A549 (cell line): ENCODE measurements around the gene RELN. TPM values are rescaled to one million over a fixed set of nuclear protein-coding genes. Genes with fewer than 3 reads are reported as not detected.

Experiments
- ATAC-seq, 2 experiments: fragments of 200-7000 bp in 1 of 2; fragments of >200 bp in 1 of 2; cut with Nextera tagmentation in 1 of 2; cut with Tn5 transposase in 1 of 2; 3 replicates each; pipeline versions ENCODE4 v1.8.0 to v1.9.1; 2018 to 2020; ENCODE audit warnings: mild to moderate bottlenecking in 1 of 2, moderate library complexity in 1 of 2
- CTCF ChIA-PET: fragments of 300-600 bp; sonication (Branson Sonifier 250); formaldehyde crosslinking; extraction: SDS; loops from one replicate; lab custom pipeline; 2021; ENCODE audit warnings: antibody characterized with exemption, inconsistent platforms; lab: Yijun Ruan, JAX
- POLR2A ChIA-PET: fragments of 350-600 bp; formaldehyde crosslinking; extraction: SDS; loops from one replicate; lab custom pipeline; 2021; ENCODE audit warnings: antibody characterized with exemption, inconsistent platforms; lab: Yijun Ruan, JAX
- DNase-seq, 2 experiments: peaks; one replicate each; pipeline versions ENCODE4 v3.0.0 to v3.0.0-alpha.2; 2011 to 2016; ENCODE audit warnings: low read depth in 1 of 2, low spot score in 1 of 2
- FAIRE-seq: peaks from 2 replicates; lab custom pipeline; 2011; peaks lifted over from hg19 to GRCh38; lab: Jason Lieb, UNC
- H3K27ac ChIP-seq, 2 experiments: fragments of >200 bp; sonication (Bioruptor Twin); formaldehyde crosslinking; 3 replicates each; pipeline ENCODE4 v1.5.1; 2016 to 2017
- H3K4me1 ChIP-seq: fragments of >200 bp; sonication (Bioruptor Twin); formaldehyde crosslinking; 3 replicates; pipeline ENCODE4 v1.6.1; 2016
- H3K4me2 ChIP-seq: fragments of >200 bp; sonication (Bioruptor Twin); formaldehyde crosslinking; 3 replicates; pipeline ENCODE4 v1.6.1; 2016
- H3K4me3 ChIP-seq: fragments of >200 bp; sonication (Bioruptor Twin); formaldehyde crosslinking; 3 replicates; pipeline ENCODE4 v1.5.1; 2016
- H3K9me3 ChIP-seq: fragments of >200 bp; sonication (Bioruptor Twin); formaldehyde crosslinking; 3 replicates; pipeline ENCODE4 v1.6.1; 2016
- BCL3 ChIP-seq: fragments of >200 bp; sonication (Bioruptor Twin); formaldehyde crosslinking; IDR thresholded peaks from 3 replicates; pipeline ENCODE4 v1.6.1; 2016
- CBX8 ChIP-seq: fragments of 200-600 bp; sonication (generic); IDR thresholded peaks from 2 replicates; pipeline ENCODE4 v1.6.1; 2016
- CEBPB ChIP-seq, 2 experiments: fragments of >200 bp in 1 of 2; sonication (Bioruptor Twin) in 1 of 2; formaldehyde crosslinking in 1 of 2; IDR thresholded peaks; 2 replicates each; pipeline ENCODE4 v1.6.1; 2012 to 2016
- CHD2 ChIP-seq: fragments of 150-350 bp; IDR thresholded peaks from 2 replicates; pipeline ENCODE4 v1.6.1; 2014; ENCODE audit warnings: low read length; ENCODE audit not compliant: partially characterized antibody
- CHD4 ChIP-seq: fragments of 200-600 bp; sonication (generic); IDR thresholded peaks from 2 replicates; pipeline ENCODE4 v1.6.1; 2016; ENCODE audit warnings: antibody characterized with exemption, mild to moderate bottlenecking, borderline replicate concordance
- E2F6 ChIP-seq: IDR thresholded peaks from 2 replicates; pipeline ENCODE4 v1.6.1; 2012; ENCODE audit warnings: low read depth, borderline replicate concordance
- EHF ChIP-seq: fragments of 250-450 bp; sonication (Bioruptor Pico); IDR thresholded peaks from 2 replicates; pipeline ENCODE4 v1.5.0; 2020; ENCODE audit warnings: mild to moderate bottlenecking
- ELK1 ChIP-seq: fragments of 150-350 bp; IDR thresholded peaks from 2 replicates; pipeline ENCODE4 v1.6.1; 2014; ENCODE audit warnings: low read depth, mild to moderate bottlenecking, low read length
- FOSB ChIP-seq: fragments of 250-450 bp; sonication (Bioruptor Pico); IDR thresholded peaks from 2 replicates; pipeline ENCODE4 v1.5.0; 2020; ENCODE audit warnings: mild to moderate bottlenecking, moderate library complexity
- FOSL2 ChIP-seq, 2 experiments: fragments of 450-650 bp in 1 of 2; fragments of >200 bp in 1 of 2; sonication (Bioruptor Twin) in 1 of 2; formaldehyde crosslinking; IDR thresholded peaks; 2 replicates each; pipeline versions ENCODE4 v1.5.0 to v1.6.1; 2016 to 2020; ENCODE audit warnings: mild to moderate bottlenecking in 1 of 2, moderate library complexity in 1 of 2
- HOXA7 ChIP-seq: fragments of 250-450 bp; sonication (Bioruptor Pico); IDR thresholded peaks from 2 replicates; pipeline ENCODE4 v1.5.0; 2020; ENCODE audit warnings: mild to moderate bottlenecking, moderate library complexity
- HOXB5 ChIP-seq: fragments of 250-450 bp; sonication (Bioruptor Pico); IDR thresholded peaks from 2 replicates; pipeline ENCODE4 v1.5.0; 2020; ENCODE audit warnings: mild to moderate bottlenecking, moderate library complexity
- JUNB ChIP-seq: fragments of >200 bp; sonication (Bioruptor Twin); formaldehyde crosslinking; IDR thresholded peaks from 2 replicates; pipeline ENCODE4 v1.6.1; 2016
- KDM5A ChIP-seq: fragments of 200-600 bp; sonication (generic); IDR thresholded peaks from 2 replicates; pipeline ENCODE4 v1.6.1; 2016; ENCODE audit warnings: antibody characterized with exemption, mild to moderate bottlenecking
- MAFK ChIP-seq: fragments of 450-650 bp; IDR thresholded peaks from 2 replicates; pipeline ENCODE4 v1.6.1; 2014; ENCODE audit not compliant: partially characterized antibody
- MAX ChIP-seq: IDR thresholded peaks from 2 replicates; pipeline ENCODE4 v1.6.1; 2012
- MAZ ChIP-seq: fragments of 150-350 bp; IDR thresholded peaks from 2 replicates; pipeline ENCODE4 v1.6.1; 2014; ENCODE audit warnings: antibody characterized with exemption, low read depth, low read length, borderline replicate concordance
- NFE2L2 ChIP-seq: fragments of 150-350 bp; conservative IDR thresholded peaks from 2 replicates; pipeline ENCODE4 v1.6.1; 2014; ENCODE audit warnings: low read length
- RAD21 ChIP-seq, 2 experiments: fragments of >200 bp in 1 of 2; sonication (Bioruptor Twin) in 1 of 2; formaldehyde crosslinking in 1 of 2; IDR thresholded peaks in 1 of 2; conservative IDR thresholded peaks in 1 of 2; 2 replicates in 1 of 2; 3 replicates in 1 of 2; pipeline ENCODE4 v1.6.1; 2012 to 2018; ENCODE audit warnings: inconsistent platforms in 1 of 2
- RARB ChIP-seq: fragments of 250-450 bp; sonication (Bioruptor Pico); IDR thresholded peaks from 2 replicates; pipeline ENCODE4 v1.8.0; 2021; ENCODE audit warnings: mild to moderate bottlenecking, moderate library complexity
- RFX5 ChIP-seq: fragments of 450-650 bp; IDR thresholded peaks from 2 replicates; pipeline ENCODE4 v1.7.1; 2014; ENCODE audit warnings: antibody characterized with exemption, mild to moderate bottlenecking, moderate library complexity
- RNF2 ChIP-seq: fragments of 200-600 bp; sonication (generic); IDR thresholded peaks from 2 replicates; pipeline ENCODE4 v1.6.1; 2016; ENCODE audit warnings: low read depth, mild to moderate bottlenecking, antibody characterized with exemption, moderate library complexity, borderline replicate concordance
- TFCP2L1 ChIP-seq: fragments of 250-450 bp; sonication (Bioruptor Pico); IDR thresholded peaks from 2 replicates; pipeline ENCODE4 v1.5.0; 2021; ENCODE audit warnings: mild to moderate bottlenecking
- ZFP36 ChIP-seq: fragments of 450-650 bp; IDR thresholded peaks from 2 replicates; pipeline ENCODE4 v1.6.1; 2014; ENCODE audit warnings: borderline replicate concordance; ENCODE audit not compliant: partially characterized antibody
- WGBS: methylation state at CpG from one replicate; pipeline ENCODE4 v1.1.6; 2017; ENCODE audit errors: missing lambda C conversion rate; 5-methylcytosine and 5-hydroxymethylcytosine counted together
- polyA plus RNA-seq, 4 experiments: library from polyadenylated mRNA; depleted of rRNA in 3 of 4; stranded (reverse); fragments of >200 nt; fragmentation: RNase III in 1 of 4; extraction: RNeasy Plus Mini Kit Qiagen cat#74134 plus additional on column Dnase treatment in 1 of 4; gene quantifications; 2 replicates in 3 of 4; 3 replicates in 1 of 4; pipeline ENCODE4 v1.2.3, GENCODE V29; 2011 to 2017

RELN gene
- polyA plus RNA-seq, 2 of the 4 experiments (the other 2 are of a cell fraction), result not detected

GRCh38 chr7:103541026-103541425 lies 448.4 kb downstream of the RELN start:
- Histone ChIP-seq H3K4me1 (no peaks in the 10 kb centered on the region), H3K9me3 (no peaks in the 10 kb centered on the region), H3K4me3 (no peak overlapping the region), H3K4me2 (no peak overlapping the region), H3K27ac (no peak overlapping the region)
- POLR2A ChIA-PET, result no interaction called here
- FAIRE-seq (no peak), DNase-seq (no peak), ATAC-seq (peak in 1 of 2 experiments; percentile 39; a peak in 1 of 6 replicates)
- TF ChIP-seq BCL3 (no peak), NFE2L2 (no peak), ELK1 (no peak), FOSB (no peak), MAZ (no peak), TFCP2L1 (CRISPR knock-in tag) (no peak), E2F6 (no peak)
- CTCF ChIA-PET, result no interaction called here
- WGBS, result 29% methylated on average over 3 of the region's 4 CpGs

GRCh38 chr7:103540338-103540737 lies 449.1 kb downstream of the RELN start:
- ATAC-seq (no peak), FAIRE-seq (no peak), DNase-seq (no peak)
- no peaks in the 10 kb centered on the region for H3K9me3 ChIP-seq
- H3K4me1 ChIP-seq, result no peaks in the 10 kb centered on the region
- WGBS, result 8% methylated on average over 7 of the region's 7 CpGs
- H3K27ac ChIP-seq, result no peak overlapping the region
- TF ChIP-seq RNF2 (no peak), RFX5 (no peak), CHD4 (no peak), JUNB (no peak), HOXA7 (CRISPR knock-in tag) (no peak), RAD21 (conservative IDR thresholded peaks at IDR 0.05 in 1 of 2, IDR thresholded peaks at IDR 0.05 in 1 of 2) (no peak), RARB (CRISPR knock-in tag) (no peak), CBX8 (no peak), MAX (no peak), CHD2 (no peak), HOXB5 (no peak), ZFP36 (no peak), FOSL2 (IDR thresholded peaks at IDR 0.05) (no peak), FOSL2 (CRISPR knock-in tag; IDR thresholded peaks at IDR 0.05) (no peak)
- ChIA-PET CTCF (no interaction called here), POLR2A (no interaction called here)
- H3K4me2 ChIP-seq, result no peak overlapping the region
- H3K4me3 ChIP-seq, result no peak overlapping the region

- no peak for FAIRE-seq
- Histone ChIP-seq H3K9me3 (no peaks in the 10 kb centered on the region), H3K4me1 (no peaks in the 10 kb centered on the region), H3K4me3 (no peak overlapping the region), H3K27ac (no peak overlapping the region), H3K4me2 (no peak overlapping the region)
- 47% methylated on average over 8 of the region's 8 CpGs for WGBS
- POLR2A ChIA-PET, result no interaction called here
- no peak for DNase-seq
- no peak for TF ChIP-seq KDM5A
- TF ChIP-seq CEBPB (IDR thresholded peaks at IDR 0.05), result no peak
- no peak for TF ChIP-seq CHD4
- TF ChIP-seq RAD21 (conservative IDR thresholded peaks at IDR 0.05 in 1 of 2, IDR thresholded peaks at IDR 0.05 in 1 of 2), result no peak
- no peak for TF ChIP-seq RNF2
- no peak for TF ChIP-seq FOSL2 (IDR thresholded peaks at IDR 0.05)
- no peak for TF ChIP-seq FOSL2 (CRISPR knock-in tag; IDR thresholded peaks at IDR 0.05)
- no peak for TF ChIP-seq EHF (CRISPR knock-in tag)
- no peak for TF ChIP-seq MAFK
- CTCF ChIA-PET, result no interaction called here
- no peak for ATAC-seq
Observed at GRCh38 chr7:103539875-103540274, 449.6 kb downstream of the RELN start.
